Progenitor cell of endocrine pancreas (in vitro differentiated cells): ENCODE measurements around the gene ASB16. TPM values are rescaled to one million over a fixed set of nuclear protein-coding genes. Genes with fewer than 3 reads are reported as not detected.

Source experiments
- DNase-seq: peaks from one replicate; pipeline ENCODE4 v3.0.0; 2021; ENCODE audit warnings: low spot score; ENCODE audit not compliant: unreplicated experiment
- H3K27ac Mint-ChIP-seq: 2 replicates; pipeline ENCODE4 v1.8.0; 2021; ENCODE audit warnings: mild to moderate bottlenecking, moderate library complexity, mixed read lengths
- H3K27me3 Mint-ChIP-seq: 2 replicates; pipeline ENCODE4 v1.8.0; 2021; ENCODE audit warnings: mixed read lengths
- H3K36me3 Mint-ChIP-seq: 2 replicates; pipeline ENCODE4 v1.8.0; 2022; ENCODE audit warnings: mixed read lengths; ENCODE audit not compliant: insufficient read depth
- H3K4me1 Mint-ChIP-seq: 2 replicates; pipeline ENCODE4 v1.8.0; 2021; ENCODE audit warnings: low read depth, mixed read lengths
- H3K4me3 Mint-ChIP-seq: 2 replicates; pipeline ENCODE4 v1.8.0; 2021; ENCODE audit warnings: low read depth, mild to moderate bottlenecking, moderate library complexity, mixed read lengths
- H3K9me3 Mint-ChIP-seq: 2 replicates; pipeline ENCODE4 v1.8.0; 2021; ENCODE audit warnings: low read depth, mixed read lengths
- total RNA-seq: library from RNA; stranded (reverse); gene quantifications from 2 replicates; pipeline ENCODE4 v1.2.1, GENCODE V29; 2021
- TF ChIP-seq, protein P1 (sequence below): fragments of 200-600 bp; sonication (generic); IDR thresholded peaks from one replicate; pipeline ENCODE4 v1.5.0; 2021; ENCODE audit warnings: antibody characterized with exemption, mild to moderate bottlenecking; ENCODE audit not compliant: unreplicated experiment

Gene ASB16
- total RNA-seq, 1 donor from 2014 or later = 0.89 TPM

DNA sequence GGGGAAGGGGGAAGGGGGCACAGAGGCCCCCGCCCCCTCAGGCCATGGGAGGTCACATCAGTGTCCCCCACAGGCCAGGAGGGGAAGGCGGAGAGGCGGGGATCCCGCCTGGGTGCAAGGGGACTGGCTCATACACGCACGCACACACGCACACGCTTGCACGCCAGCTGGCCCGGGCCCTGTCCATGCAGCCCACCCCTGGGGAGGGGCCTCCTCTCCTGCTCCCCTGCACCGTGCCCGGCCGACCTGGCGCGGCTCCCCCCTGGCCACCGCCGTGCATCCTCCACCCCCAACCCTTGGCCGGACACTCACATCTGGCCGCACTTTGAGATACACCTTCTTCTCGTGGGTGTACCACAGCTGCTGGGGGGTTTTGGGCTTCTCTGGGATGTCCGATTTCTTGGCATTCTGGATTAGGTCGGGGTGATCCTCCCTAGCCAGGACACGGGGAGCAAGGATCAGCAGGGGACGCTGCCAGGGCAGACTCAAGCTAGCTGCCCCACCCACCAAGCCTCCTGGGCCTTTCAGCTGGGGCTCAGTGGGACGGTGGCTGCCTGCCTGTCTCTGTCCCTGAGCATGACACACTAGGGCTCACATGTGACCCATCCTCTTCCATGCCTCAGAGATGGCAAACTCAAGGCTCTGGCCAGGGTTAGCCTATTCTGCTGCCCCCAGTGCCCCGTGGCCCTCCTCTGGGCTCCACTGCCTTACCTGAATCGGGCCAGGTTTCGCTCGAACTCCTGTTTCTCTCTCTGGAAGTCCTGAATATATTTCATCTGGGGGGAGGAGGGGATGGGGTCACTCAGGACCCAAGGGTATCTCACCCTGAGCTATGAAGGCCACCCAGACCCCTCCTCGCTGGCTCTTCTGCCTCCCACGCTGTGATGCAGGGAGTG lies 42.3 kb downstream of the ASB16 start:
- H3K4me3 Mint-ChIP-seq = no peak overlapping the region
- no peak for DNase-seq
- TF ChIP-seq, protein P1, sequence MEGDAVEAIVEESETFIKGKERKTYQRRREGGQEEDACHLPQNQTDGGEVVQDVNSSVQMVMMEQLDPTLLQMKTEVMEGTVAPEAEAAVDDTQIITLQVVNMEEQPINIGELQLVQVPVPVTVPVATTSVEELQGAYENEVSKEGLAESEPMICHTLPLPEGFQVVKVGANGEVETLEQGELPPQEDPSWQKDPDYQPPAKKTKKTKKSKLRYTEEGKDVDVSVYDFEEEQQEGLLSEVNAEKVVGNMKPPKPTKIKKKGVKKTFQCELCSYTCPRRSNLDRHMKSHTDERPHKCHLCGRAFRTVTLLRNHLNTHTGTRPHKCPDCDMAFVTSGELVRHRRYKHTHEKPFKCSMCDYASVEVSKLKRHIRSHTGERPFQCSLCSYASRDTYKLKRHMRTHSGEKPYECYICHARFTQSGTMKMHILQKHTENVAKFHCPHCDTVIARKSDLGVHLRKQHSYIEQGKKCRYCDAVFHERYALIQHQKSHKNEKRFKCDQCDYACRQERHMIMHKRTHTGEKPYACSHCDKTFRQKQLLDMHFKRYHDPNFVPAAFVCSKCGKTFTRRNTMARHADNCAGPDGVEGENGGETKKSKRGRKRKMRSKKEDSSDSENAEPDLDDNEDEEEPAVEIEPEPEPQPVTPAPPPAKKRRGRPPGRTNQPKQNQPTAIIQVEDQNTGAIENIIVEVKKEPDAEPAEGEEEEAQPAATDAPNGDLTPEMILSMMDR = no peak
- peaks cover 3% of the 10 kb centered on the region for H3K4me1 Mint-ChIP-seq
- H3K27ac Mint-ChIP-seq = no peak overlapping the region
- H3K27me3 Mint-ChIP-seq = no peaks in the 10 kb centered on the region
- no peaks in the 10 kb centered on the region for H3K9me3 Mint-ChIP-seq
- H3K36me3 Mint-ChIP-seq = peaks cover 37% of the 10 kb centered on the region

DNA sequence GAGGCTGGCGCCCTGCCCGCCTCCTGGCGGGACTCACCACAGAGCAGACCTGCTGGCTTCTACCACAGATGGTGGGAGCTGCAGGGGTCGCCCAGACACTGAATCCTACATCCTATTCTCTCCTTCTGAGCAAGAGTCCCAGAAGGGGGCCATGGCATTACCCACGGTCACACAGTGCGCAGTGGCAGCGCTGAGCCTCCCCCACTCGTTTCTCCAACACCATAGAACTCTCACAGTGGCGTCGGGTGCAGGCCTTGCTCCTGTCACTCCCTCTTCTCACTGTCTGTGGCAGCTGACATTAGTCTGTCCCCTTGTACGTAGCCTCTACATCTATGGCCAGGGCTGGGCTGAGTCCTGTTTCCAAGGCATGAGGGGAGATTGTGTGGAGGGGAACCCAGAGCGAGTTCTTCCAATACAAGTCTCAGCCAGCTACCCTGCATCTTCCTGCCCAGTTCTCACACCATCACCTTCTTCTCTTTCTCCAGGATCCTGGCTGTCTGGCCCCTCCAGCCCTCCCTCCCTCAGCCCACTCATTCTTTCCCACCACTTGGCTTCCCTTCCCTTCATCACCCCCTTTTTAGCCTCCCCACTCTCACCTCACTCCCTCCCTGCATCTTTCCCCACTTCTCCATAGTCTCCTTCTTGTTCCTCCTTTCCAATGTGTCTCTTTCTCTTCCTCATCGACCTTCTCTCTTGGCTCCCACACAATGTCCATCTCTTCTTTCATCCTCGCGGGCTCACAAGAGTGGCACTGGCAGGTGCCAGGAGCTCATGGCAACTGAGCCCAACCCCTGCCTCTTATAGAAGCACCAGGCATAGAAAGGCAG lies 43.1 kb downstream of the ASB16 start:
- no peaks in the 10 kb centered on the region for H3K27me3 Mint-ChIP-seq
- no peaks in the 10 kb centered on the region for H3K9me3 Mint-ChIP-seq
- no peak for DNase-seq
- H3K36me3 Mint-ChIP-seq = peaks cover 31% of the 10 kb centered on the region
- TF ChIP-seq, protein P1 = no peak
- H3K4me1 Mint-ChIP-seq = peaks cover 5% of the 10 kb centered on the region
- H3K4me3 Mint-ChIP-seq = no peak overlapping the region
- peak overlapping the region; percentile 71 for H3K27ac Mint-ChIP-seq

DNA sequence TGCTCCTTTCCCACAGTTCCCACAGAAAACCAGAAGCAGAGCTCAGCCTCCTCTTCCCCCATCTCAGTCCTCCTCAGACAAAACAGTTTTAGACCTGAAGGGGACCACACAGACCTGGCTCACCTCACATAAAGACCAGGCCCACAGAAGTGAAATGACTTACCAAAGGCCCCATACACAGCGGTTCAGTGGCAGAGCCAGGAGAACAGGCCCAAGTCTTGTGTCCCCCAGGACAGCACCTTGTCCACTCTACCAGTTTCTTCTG lies 43.7 kb downstream of the ASB16 start:
- Mint-ChIP-seq H3K9me3 (no peaks in the 10 kb centered on the region), H3K27me3 (no peaks in the 10 kb centered on the region), H3K36me3 (peaks cover 29% of the 10 kb centered on the region), H3K4me1 (peaks cover 5% of the 10 kb centered on the region), H3K4me3 (no peak overlapping the region), H3K27ac (peak overlapping the region; percentile 71)
- TF ChIP-seq, protein P1 = no peak
- DNase-seq = no peak

DNA sequence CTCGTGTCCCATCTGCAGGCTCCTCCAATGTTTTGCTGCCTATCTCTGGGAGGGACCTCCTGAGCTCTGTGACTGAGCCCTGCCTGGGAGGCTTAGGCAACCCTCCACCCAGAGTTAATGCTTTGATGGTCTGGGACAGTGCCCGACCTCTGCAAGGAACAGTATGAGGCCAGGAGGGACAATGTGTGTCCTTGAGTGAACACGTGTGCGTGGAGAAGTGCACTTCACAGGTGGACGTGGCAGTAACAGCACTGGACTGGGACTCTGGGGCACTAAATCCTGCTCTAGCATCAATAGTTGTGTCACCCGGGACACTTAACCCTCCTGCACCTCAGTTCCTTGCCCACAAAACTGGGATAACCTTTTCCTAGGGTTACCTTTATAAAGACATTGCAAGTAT lies 44.4 kb downstream of the ASB16 start:
- Mint-ChIP-seq H3K9me3 (no peaks in the 10 kb centered on the region), H3K4me3 (no peak overlapping the region), H3K4me1 (peaks cover 5% of the 10 kb centered on the region), H3K36me3 (peaks cover 27% of the 10 kb centered on the region), H3K27ac (no peak overlapping the region), H3K27me3 (no peaks in the 10 kb centered on the region)
- TF ChIP-seq, protein P1 = no peak
- no peak for DNase-seq

DNA sequence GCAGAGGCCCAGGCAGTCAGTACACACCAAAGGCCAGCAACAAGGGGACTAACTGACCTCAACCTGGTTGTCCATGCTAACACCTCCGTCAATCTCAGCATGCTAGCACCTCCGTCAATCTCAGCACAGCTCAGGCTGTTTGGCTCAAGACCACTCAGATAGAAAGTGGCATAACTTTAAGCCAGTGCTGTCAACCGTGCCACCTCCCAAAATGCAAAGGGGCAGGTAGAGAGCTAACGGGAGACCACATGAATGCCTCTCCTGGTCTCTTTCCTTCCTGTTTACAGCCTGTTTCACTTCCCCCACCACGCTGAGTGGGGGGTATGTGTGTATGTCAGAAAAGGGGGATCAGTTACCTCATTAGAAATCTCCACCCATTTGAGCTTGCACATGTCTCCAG lies 45.7 kb downstream of the ASB16 start:
- TF ChIP-seq, protein P1 = no peak
- no peak overlapping the region for H3K4me3 Mint-ChIP-seq
- H3K27ac Mint-ChIP-seq = no peak overlapping the region
- peaks cover 5% of the 10 kb centered on the region for H3K4me1 Mint-ChIP-seq
- no peaks in the 10 kb centered on the region for H3K27me3 Mint-ChIP-seq
- no peaks in the 10 kb centered on the region for H3K9me3 Mint-ChIP-seq
- no peak for DNase-seq
- peaks cover 23% of the 10 kb centered on the region for H3K36me3 Mint-ChIP-seq
